ENCODE data around the gene OTC.

GRCh38 chrX:38336538-38337240 lies 15.7 kb upstream of the OTC start:
- TF ChIP-seq CTCF (IDR thresholded peaks at IDR 0.05; ENCODE audit: low read depth, low read length) (no peak), EZH2phosphoT487 (IDR thresholded peaks at IDR 0.05; ENCODE audit: low read depth) (no peak)
